NCI-H226 (cell line): ENCODE results near the gene FRMD4A.
"Not testable (repeated sequence)": the region's sequence is repeated elsewhere in the genome, so short reads cannot be mapped to it uniquely, and the experiment has no call there.

Source experiments
- DNase-seq: peaks from one replicate; pipeline ENCODE4 v3.0.0-alpha.2; 2015

Gene FRMD4A

DNA sequence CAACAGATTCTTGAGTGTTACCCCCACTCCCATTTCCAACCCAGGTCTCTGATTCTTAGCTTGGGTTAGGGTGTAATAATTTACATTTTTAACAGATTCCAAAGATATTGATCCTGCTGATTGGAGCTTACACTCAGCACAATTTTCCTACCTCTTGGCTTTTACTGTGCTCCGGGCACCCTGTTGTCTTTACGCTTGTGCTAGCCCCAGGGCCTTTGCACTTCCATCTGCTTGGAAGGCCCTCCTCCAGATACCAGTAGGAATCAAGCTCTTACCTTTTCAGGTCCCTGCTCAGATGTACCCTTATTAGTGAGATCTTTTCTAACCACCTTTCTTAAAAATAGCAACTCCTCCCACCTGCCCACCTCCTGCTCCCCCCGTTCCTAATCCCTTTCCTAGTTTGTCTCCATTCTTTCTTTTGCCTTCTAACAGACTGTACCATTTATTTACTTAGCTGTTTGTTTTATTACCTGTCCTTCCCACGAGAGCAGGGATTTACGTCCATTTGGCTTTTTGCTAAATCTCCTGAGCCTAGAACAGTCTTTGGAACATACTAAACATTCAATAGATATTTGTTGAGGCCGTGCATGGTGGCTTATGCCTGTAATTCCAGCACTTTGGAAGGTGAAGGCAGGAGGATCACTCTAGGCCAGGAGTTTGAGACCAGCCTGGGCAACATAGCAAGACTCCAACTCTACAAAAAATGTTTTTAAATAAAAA lies 427.7 kb downstream of the FRMD4A start:
- no peak for DNase-seq

GRCh38 chr10:13899941-13900340 lies 430.8 kb downstream of the FRMD4A start:
- no peak for DNase-seq

- DNase-seq = not testable (repeated sequence)
Observed at GRCh38 chr10:13896146-13896545, 434.6 kb downstream of the FRMD4A start.

DNA sequence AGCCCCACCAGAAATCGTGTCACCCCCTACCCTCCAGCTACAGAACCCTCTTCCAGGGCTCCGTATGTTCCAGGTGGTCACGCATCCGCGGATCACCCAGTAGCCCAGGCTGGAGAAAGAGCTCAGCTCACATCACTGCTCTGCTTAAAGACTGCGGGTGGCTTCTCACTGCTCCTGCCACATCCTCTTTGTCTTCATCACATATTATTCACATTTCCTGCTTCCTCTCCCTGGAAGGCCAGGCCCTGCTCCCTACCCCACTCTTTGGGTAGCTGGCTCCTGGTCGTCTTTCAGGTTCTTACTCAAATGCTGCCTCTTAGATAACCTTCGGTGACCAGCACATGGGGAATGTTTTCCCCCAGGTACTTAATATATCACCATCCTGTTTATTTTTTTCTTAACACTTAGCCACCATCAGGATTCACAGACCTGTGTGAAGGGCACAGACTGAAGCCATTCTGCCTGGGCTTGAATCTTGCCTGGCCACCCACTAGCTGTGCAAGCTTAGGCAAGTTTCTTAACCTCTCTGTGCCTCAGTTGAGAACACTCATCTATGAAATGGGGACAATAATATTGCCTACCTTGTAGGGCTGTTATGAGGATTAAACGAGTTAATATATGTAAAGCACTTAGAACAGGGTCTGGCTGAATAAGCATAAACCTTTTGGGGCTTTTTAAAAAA lies 436.2 kb downstream of the FRMD4A start:
- peak; percentile 72 for DNase-seq

DNA sequence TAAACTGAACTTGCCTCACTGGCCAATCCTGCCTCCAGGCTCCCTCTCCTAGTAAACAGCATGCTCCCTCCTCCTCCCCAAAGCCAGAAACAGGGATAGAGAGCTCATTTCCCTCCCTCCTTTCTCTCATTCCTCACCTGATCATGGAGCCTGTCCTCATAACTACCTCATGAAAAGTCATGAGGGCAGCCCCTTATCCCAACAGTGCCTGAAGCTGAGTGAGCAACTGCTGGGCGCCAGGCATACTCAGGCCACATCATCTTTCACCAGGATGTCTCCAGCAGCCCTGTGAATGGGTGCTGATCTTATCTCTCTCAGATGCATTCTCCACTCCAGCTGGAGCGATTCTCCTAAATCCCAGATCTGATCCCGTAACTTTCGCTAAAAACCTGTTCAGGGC lies 436.8 kb downstream of the FRMD4A start:
- peak; percentile 71 for DNase-seq

- no peak for DNase-seq
Observed at GRCh38 chr10:13892871-13893270, 437.9 kb downstream of the FRMD4A start.

GRCh38 chr10:13892001-13892491 lies 438.7 kb downstream of the FRMD4A start:
- no peak for DNase-seq

DNA sequence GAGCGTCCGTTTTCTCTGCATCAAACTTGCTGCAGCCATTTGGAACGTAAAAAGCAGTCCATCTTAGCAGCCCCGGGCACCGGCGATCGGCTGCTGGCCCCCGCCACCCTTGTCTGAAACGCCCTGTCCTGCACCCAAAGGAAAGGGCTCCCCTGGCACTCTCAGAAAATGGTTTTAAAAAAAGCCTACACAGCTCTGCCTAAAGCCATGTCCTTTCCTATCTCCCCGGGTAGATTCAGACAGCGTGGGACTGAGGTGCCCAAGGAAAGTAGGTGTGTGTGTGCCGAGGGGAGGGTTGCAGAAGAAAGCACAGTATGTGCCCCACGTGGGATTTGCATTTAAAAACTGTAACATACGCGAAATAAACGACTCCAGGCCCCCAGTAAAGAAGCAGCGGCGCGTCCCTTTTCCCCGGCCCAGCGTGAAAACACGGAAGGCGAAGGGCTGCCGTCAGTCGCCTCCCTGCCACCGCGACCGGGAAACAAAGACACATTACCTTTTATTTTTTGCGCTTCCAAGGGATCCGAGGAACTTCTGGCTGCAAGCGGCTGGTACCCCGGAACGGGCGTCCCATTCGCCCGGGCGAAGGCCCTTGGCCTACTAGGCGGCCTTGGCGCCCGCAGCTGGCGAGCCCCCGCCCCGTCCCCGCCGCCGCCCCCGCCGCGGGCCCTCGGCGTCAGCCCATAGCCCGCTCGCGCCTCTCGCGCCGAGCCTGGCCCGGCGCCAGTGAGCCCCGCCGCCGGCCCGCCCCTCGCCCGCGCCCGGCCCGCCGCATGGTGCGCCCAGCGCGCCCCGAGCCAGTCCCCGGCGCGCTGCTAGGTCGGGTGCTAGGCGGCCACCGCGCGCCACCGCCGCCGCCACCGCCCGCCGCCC lies 439.4 kb downstream of the FRMD4A start:
- no peak for DNase-seq

DNA sequence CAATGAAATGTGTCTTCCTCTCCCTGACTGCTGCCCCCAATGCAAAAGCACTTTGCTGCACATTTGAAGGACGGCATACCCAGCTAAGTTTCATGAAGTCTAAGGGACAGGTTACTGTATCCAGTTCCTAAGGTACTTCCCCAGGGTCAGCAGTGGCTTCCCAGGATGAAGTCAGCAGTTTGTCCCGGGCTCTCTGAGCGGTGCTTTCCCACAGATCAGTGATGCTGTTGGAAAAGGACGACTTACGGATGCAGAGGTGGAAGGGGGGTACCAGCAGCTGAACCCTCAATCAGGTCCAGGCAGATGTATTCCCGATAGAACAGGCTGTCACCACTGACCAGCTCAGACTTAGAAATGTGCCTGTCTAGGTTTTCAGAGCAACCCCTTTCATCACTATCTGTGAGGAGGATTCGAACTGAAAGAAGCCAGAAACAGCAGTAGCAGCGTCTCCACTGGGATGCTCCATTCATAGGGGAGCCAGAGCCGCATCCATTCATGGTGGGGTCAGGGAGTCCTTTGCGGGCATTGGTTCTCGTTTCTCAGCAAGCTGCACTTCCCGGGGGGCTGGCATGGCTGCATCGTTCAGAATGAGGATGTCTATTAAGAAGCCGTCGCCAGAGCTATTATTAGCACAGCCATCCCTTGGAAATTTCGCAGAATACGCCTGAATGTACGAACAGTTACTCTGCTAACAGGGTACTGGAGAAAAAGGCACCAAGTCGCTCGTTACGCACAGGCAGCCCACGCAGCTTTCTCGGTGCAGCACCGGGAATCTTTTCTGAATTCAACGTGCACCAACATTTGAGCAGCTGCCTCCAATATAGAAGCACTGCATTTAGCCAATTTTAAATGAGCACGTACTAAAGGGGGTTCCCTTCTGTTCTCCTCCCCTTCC lies 440.2 kb downstream of the FRMD4A start:
- DNase-seq = no peak

GRCh38 chr10:13887761-13888160 lies 443.0 kb downstream of the FRMD4A start:
- no peak for DNase-seq

DNA sequence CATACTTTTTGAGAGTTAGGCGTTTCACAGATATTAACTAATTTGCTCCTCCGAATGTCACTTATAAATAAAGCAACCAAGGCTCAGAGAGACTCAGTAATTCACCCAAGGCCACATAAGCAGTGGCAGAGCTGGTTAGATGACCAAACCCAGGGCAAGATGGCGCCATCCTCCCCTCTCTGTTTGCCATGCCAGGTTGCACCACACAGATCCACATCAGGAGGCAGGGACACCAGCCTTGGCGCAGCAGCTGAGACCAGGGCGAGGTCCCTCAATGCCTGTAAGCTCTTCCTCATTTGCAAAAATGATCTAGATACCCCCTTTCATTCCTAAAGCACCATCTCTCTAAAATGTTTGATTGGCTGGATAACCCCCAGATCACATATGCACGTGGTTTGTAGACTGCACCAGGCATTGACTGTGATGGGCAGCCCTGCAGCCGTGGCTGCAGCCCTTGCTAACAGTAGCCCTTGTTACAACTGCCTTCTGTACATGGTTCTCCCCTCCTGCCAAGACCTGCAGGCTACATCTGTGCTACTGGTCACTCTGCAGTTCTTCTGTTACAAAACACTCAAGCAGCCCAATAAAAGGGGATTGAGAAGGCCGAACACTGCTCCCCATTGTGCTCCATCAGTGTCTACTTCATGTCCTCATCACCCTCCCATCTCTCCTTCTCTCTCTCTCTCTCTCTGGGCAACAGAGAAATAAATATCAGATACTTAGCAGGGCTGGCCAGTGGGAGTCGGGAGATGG lies 445.3 kb downstream of the FRMD4A start:
- no peak for DNase-seq

DNA sequence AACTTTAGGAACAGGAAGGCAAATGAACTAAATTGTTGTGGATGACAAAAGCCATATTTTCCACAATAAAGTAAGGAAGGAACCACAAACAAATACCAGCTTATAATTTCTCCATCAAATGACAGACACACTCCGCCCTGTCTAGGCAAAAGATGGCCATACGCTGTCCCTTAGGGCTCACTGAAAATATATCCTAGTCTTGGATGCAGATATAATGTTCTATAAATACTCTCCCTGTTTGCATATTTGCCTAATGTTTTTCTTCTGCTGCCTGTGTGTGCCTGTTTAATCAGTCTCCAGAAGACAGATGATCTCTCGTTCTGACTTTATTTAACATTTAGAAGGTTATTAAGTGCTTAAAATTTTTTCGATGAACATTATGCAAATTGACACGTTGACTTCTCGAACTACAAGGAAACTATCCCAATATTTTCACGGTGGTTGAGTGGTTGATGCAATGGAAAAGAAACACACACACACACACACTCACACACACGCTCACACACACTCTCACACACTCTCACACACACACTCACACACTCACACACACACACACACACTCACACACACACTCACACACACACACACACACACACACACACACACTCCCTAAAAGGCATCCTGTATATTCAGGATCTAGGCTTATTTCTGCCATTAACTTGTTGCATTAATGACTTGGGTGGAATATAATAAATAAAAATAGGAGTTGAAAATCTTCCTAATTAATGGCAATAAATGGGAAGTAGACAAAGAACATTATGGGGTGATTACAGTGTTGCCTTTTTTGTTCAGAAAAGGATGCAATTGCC lies 446.9 kb downstream of the FRMD4A start:
- no peak for DNase-seq

- peak; percentile 93 for DNase-seq
Observed at GRCh38 chr10:13882119-13882711, 448.5 kb downstream of the FRMD4A start.

DNA sequence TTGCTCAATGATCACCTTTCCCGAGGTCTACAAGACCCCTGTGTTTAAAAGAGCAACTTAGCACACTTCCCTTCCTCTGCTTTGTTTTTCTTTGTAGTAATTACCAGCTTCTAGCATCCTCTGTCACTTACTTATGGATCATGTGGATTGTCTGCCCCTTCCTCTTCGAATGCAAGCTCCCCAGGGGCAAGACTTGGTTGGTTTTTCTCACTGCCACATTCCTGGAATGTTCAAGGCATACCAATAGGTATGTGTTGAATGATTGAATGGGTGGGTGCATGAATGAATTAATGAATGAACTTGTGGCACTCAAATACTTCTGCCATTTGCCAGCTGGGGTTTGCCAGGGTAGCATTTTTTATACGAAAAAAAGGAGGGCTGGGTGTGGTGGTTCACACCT lies 450.0 kb downstream of the FRMD4A start:
- DNase-seq = no peak

DNA sequence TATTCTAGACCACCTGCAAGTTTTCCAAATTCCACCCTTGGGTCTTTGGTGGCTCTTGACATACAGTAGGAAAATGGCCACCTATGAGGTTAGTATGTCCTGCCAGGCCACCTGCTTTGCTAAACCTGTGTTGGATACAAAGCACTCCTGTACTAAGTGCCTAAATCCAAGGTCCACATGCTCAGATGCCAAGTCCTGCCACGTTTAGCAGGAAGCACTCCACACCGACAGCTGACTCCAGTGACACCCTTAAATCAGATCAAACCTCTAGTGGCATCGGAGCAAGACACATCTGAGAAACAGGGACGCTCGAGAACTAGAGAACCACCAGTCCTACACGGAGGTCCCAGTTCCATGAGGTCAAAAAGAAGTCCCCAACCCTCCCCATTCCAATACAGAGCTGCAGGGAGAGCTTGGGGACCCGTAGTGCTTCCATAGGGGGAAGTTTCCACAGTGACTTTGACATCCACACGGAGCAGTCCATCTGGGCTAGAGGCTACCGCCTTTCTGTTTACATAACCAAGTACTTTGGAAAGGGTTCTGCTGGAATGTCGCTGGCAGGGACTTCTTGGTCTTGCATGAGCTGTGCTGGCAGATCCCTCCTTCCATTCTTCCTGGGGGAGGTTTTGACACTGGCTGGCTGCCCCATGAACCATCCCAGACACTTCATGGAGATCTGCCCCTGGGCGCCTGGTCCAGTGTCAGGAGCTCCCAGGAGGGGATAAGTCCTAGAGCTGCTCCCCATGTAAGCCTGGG lies 453.4 kb downstream of the FRMD4A start:
- DNase-seq = no peak

DNA sequence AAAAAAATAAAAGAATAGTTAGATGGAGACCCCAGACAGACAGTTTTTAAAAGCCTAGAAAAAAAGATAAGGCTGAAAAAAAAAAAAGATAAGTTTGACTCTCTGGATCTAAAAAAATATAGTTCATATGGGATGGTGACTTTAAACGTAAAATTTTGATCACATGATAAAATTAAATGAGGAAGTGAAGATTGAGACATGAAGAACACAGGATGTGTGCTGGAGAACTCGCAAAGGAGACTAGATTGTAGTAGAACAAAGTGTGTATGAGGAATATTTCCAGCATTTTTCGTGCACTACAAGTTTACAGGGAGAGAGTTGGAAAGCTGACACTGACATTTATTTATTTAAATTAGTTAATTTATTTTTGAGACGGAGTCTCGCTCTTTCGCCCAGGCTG lies 457.5 kb downstream of the FRMD4A start:
- DNase-seq = no peak

DNA sequence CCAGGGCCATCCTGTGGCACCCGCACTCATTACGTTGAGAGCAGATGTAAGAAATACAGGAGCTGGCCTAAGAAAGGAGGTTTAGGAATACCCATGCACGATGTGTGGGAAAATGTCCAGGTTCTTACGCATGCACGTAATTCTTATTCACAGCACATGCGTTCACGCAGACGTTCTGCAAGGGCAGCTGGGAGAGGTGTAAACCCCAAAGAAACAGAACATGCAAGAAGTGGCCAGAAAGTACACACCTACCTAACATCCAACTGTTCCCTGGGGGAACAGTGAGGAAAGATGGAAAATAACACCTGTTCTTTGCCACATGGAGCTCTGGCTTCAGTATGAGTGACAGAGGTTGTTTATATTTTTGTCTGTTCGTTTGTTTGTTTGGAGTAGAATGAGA lies 458.3 kb downstream of the FRMD4A start:
- DNase-seq = no peak

DNA sequence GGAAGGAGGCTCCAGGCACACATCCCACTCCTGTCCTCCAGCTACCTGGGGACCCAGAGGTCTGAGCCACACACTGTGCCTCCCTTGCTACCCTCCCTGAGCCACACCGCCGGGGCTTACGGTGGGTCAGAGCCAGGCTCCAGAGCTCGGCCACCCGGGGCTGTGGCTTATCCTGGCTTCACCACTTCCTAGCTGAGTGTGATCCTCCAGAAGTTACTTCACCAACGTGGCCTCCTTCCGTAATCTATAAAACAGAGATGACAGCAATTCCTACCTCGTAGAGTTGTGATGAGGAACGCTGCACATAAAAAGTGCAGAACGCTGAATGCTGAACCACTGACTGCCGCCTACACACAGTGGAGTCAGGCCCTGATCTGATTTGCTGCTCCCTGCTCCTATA lies 458.9 kb downstream of the FRMD4A start:
- no peak for DNase-seq

GRCh38 chr10:13871011-13871410 lies 459.7 kb downstream of the FRMD4A start:
- no peak for DNase-seq

DNA sequence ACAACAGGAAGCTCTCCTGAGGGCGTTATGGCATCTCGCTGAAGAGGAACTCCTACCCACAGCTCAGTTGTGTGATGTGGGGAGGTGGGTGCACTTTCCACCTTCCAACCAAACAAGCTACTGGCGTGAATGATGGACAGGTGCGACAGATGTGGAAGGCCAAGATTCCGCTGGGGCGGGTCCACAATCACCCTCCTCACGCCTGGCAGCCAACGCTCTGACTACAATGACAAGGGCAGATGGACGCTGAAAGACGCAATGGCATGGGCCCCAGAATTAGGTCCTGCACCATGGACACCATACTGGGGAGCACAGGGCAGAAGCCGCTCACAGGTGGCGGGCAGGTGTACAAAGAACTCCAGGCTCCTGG lies 461.4 kb downstream of the FRMD4A start:
- no peak for DNase-seq
